IMR-90 (cell line): ENCODE measurements around the gene FBXL14. TPM values are rescaled to one million over a fixed set of nuclear protein-coding genes. Genes with fewer than 3 reads are reported as not detected.

ENCODE experiments used
- ATAC-seq: fragments of 200-7000 bp; cut with Tn5 transposase; 2 replicates; pipeline ENCODE4 v1.9.1; 2020; ENCODE audit warnings: low read depth, mild to moderate bottlenecking, moderate library complexity
- BruUV-seq: library from RNA; stranded (reverse); fragments of 400-500 nt; replicated peaks from 2 replicates; lab custom pipeline; 2021; lab: Mats Ljungman, UMichigan
- CTCF ChIA-PET: fragments of 300-600 bp; formaldehyde crosslinking; extraction: SDS; loops from one replicate; lab custom pipeline; 2021; ENCODE audit warnings: antibody characterized with exemption; lab: Yijun Ruan, JAX
- POLR2A ChIA-PET: fragments of 300-600 bp; sonication (Branson Sonifier 250); formaldehyde crosslinking; loops from one replicate; lab custom pipeline; 2022; ENCODE audit warnings: antibody characterized with exemption; ENCODE audit not compliant: unreplicated experiment; lab: Charles Lee
- DNase-seq: peaks from one replicate; pipeline ENCODE4 v3.0.0; 2013
- H2AFZ ChIP-seq: replicated peaks from 2 replicates; pipeline ENCODE3; 2013; ENCODE audit warnings: low read length, mild to moderate bottlenecking; ENCODE audit not compliant: poor library complexity
- H2AK5ac ChIP-seq: 2 replicates; pipeline ENCODE4 v1.6.1; 2013; ENCODE audit warnings: low read depth, low read length, inconsistent platforms
- H2AK9ac ChIP-seq: replicated peaks from 2 replicates; pipeline ENCODE3; 2013; ENCODE audit warnings: mild to moderate bottlenecking, low read depth, low read length, moderate library complexity; ENCODE audit not compliant: poor library complexity
- H2BK120ac ChIP-seq: 2 replicates; pipeline ENCODE4 v1.6.1; 2013; ENCODE audit warnings: low read depth, low read length, inconsistent platforms
- H2BK15ac ChIP-seq: 3 replicates; pipeline ENCODE4 v1.6.1; 2013; ENCODE audit warnings: low read depth, low read length, inconsistent platforms
- H2BK20ac ChIP-seq: 2 replicates; pipeline ENCODE4 v1.6.1; 2013; ENCODE audit warnings: low read depth, mild to moderate bottlenecking, inconsistent platforms, low read length, moderate library complexity
- H2BK5ac ChIP-seq: 2 replicates; pipeline ENCODE4 v1.6.1; 2013; ENCODE audit warnings: mild to moderate bottlenecking, low read depth, low read length, inconsistent platforms; ENCODE audit not compliant: poor library complexity, severe bottlenecking
- H3K14ac ChIP-seq: replicated peaks from 2 replicates; pipeline ENCODE4 v1.6.1; 2013; ENCODE audit warnings: low read depth, low read length, inconsistent platforms
- H3K18ac ChIP-seq: 2 replicates; pipeline ENCODE4 v1.6.1; 2013; ENCODE audit warnings: low read depth, low read length, control low read depth
- H3K23ac ChIP-seq: 2 replicates; pipeline ENCODE4 v1.6.1; 2013; ENCODE audit warnings: low read depth, low read length, inconsistent platforms
- H3K27ac ChIP-seq: 2 replicates; pipeline ENCODE4 v1.5.1; 2013; ENCODE audit warnings: mild to moderate bottlenecking, control low read depth, low read length; ENCODE audit not compliant: insufficient read depth
- H3K27me3 ChIP-seq: 2 replicates; pipeline ENCODE4 v1.6.1; 2013; ENCODE audit warnings: low read length; ENCODE audit not compliant: control insufficient read depth, insufficient read depth
- H3K36me3 ChIP-seq: 2 replicates; pipeline ENCODE4 v1.6.1; 2013; ENCODE audit warnings: low read length, mixed read lengths; ENCODE audit not compliant: control insufficient read depth, insufficient read depth
- H3K4ac ChIP-seq: 2 replicates; pipeline ENCODE4 v1.6.1; 2013; ENCODE audit warnings: low read depth, low read length, inconsistent platforms
- H3K4me1 ChIP-seq: 2 replicates; pipeline ENCODE4 v1.6.1; 2013; ENCODE audit warnings: low read length, mixed read lengths; ENCODE audit not compliant: control insufficient read depth, insufficient read depth
- H3K4me2 ChIP-seq: 2 replicates; pipeline ENCODE4 v1.6.1; 2013; ENCODE audit warnings: low read depth, mild to moderate bottlenecking, control low read depth, low read length, moderate library complexity
- H3K4me3 ChIP-seq: 2 replicates; pipeline ENCODE4 v1.5.1; 2013; ENCODE audit warnings: low read depth, mild to moderate bottlenecking, control low read depth, low read length, moderate library complexity; ENCODE audit not compliant: insufficient read depth
- H3K56ac ChIP-seq: 2 replicates; pipeline ENCODE4 v1.6.1; 2013; ENCODE audit warnings: low read length, inconsistent platforms; ENCODE audit not compliant: insufficient read depth; ENCODE audit errors: extremely low read depth
- H3K79me1 ChIP-seq, 2 experiments: 2 replicates each; pipeline ENCODE4 v1.6.1; 2013; ENCODE audit warnings: low read length in 2 of 2, inconsistent platforms in 1 of 2, low read depth in 1 of 2
- H3K9ac ChIP-seq: 2 replicates; pipeline ENCODE4 v1.6.1; 2013; ENCODE audit warnings: low read depth, low read length, control low read depth
- H3K9me1 ChIP-seq: 2 replicates; pipeline ENCODE4 v1.6.1; 2013; ENCODE audit warnings: low read length, inconsistent platforms; ENCODE audit not compliant: insufficient read depth
- H3K9me3 ChIP-seq: 2 replicates; pipeline ENCODE4 v1.6.1; 2013; ENCODE audit warnings: low read length; ENCODE audit not compliant: control insufficient read depth, insufficient read depth
- H4K20me1 ChIP-seq: 2 replicates; pipeline ENCODE4 v1.6.1; 2013; ENCODE audit warnings: low read length, inconsistent platforms; ENCODE audit not compliant: insufficient read depth
- H4K5ac ChIP-seq: 2 replicates; pipeline ENCODE4 v1.6.1; 2013; ENCODE audit warnings: mild to moderate bottlenecking, low read depth, low read length, control low read depth
- H4K8ac ChIP-seq, 2 experiments: 2 replicates each; pipeline ENCODE4 v1.6.1; 2013; ENCODE audit warnings: low read depth in 2 of 2, low read length in 2 of 2, control low read depth in 1 of 2, inconsistent platforms in 1 of 2
- H4K91ac ChIP-seq: 2 replicates; pipeline ENCODE4 v1.6.1; 2013; ENCODE audit warnings: low read depth, low read length, inconsistent platforms; ENCODE audit not compliant: insufficient read depth
- CEBPB ChIP-seq: IDR thresholded peaks from 2 replicates; pipeline ENCODE4 v1.6.1; 2012; ENCODE audit warnings: low read depth, low read length, improper control_type of control experiment
- MXI1 ChIP-seq: IDR thresholded peaks from 2 replicates; pipeline ENCODE4 v1.6.1; 2012; ENCODE audit warnings: low read depth, mild to moderate bottlenecking, low read length, moderate library complexity, borderline replicate concordance
- SMC3 ChIP-seq: fragments of 150-350 bp; IDR thresholded peaks from 2 replicates; pipeline ENCODE4 v1.6.1; 2016; ENCODE audit warnings: low read depth, mild to moderate bottlenecking, antibody characterized with exemption, low read length, moderate library complexity
- WGBS, 2 experiments: methylation state at CpG; one replicate each; pipeline versions ENCODE4 v1.1.5 to v1.1.7; 2013; ENCODE audit warnings: missing lambda C conversion rate in 2 of 2; ENCODE audit not compliant: insufficient read length in 1 of 2; ENCODE audit errors: extremely low coverage in 2 of 2; 5-methylcytosine and 5-hydroxymethylcytosine counted together
- dilution Hi-C: fragments of 300-500 bp; cut with HindIII; formaldehyde crosslinking; loops from one replicate; pipeline ENCODE4 v1.14.3; 2018; ENCODE audit warnings: low sequenced_read_pairs; ENCODE audit not compliant: unreplicated experiment
- in situ Hi-C: fragments of 300-500 bp; cut with MboI; formaldehyde crosslinking; loops from 3 replicates; pipeline ENCODE4 v1.14.3; 2019; ENCODE audit warnings: low sequenced_read_pairs, inconsistent platforms, mixed read lengths
- intact Hi-C: fragments of 100-400 bp; cut with micrococcal nuclease; formaldehyde crosslinking; loops from 2 replicates; pipeline ENCODE4 v1.10.0; 2022
- polyA plus RNA-seq, 3 experiments: library from polyadenylated mRNA; depleted of rRNA; stranded (reverse); fragments of >200 nt; gene quantifications; 2 replicates each; pipeline ENCODE4 v1.2.3, GENCODE V29; 2012; ENCODE audit warnings: low replicate concordance in 1 of 3
- total RNA-seq: library from RNA; depleted of rRNA; stranded (reverse); fragments of >200 nt; gene quantifications from 2 replicates; pipeline ENCODE4 v1.2.3, GENCODE V29; 2012

The FBXL14 gene
- total and polyA plus RNA-seq, 2 of the 4 experiments (the other 2 are of a cell fraction): 4.7 to 7.3 TPM

DNA sequence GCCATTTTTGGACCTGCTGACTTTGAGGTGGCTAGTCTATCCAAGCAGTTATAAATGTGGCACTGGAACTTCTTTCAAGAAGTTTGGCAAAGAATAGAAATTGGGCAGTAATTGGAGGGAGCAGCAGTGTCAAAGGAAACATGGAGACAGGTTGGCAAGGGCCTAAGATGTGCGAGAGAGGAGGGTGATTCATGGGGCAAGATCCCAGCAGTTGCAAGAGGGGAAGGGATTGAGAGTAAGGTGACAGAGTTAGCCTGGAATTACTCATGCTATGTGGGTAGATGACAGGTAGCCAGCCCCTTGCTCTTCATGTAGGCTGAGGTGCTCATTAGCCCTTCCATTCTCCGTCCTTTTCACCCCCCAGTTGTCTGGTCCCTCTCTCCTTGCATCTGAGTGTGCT, 42.2 kb downstream of the FBXL14 start:
- H3K23ac ChIP-seq: peak overlapping the region; percentile 51; the same call in 1 of the 2 replicates
- peak overlapping the region; percentile 72 for H4K91ac ChIP-seq
- H3K79me1 ChIP-seq: peaks cover 25 to 83% of the 10 kb centered on the region in 2 experiments
- no peak overlapping the region for H2AFZ ChIP-seq
- 0 out of 2 replicates have a peak, but pooled peaks have one; percentile 12 for TF ChIP-seq CEBPB
- TF ChIP-seq SMC3: no peak
- TF ChIP-seq MXI1: no peak
- BruUV-seq: no TSS peak
- H4K5ac ChIP-seq: peak overlapping the region; percentile 79; the same call in 1 of the 2 replicates
- dilution Hi-C loops (loop anchor here (25.0 kb wide), 1 partner anchor 440 kb away; no protein-coding TSS in a partner anchor), intact Hi-C loops (no loop called here), in situ Hi-C loops (no loop called here)
- H3K9ac ChIP-seq: no peak overlapping the region
- no peaks in the 10 kb centered on the region for H3K36me3 ChIP-seq
- H3K18ac ChIP-seq: peak overlapping the region; percentile 90
- WGBS, 2 experiments: 100% methylated on average over 1 of the region's 2 CpGs; no CpG with 5 or more reads in 1 of the 2 experiments
- H3K4ac ChIP-seq: peak overlapping the region; percentile 88
- H3K9me1 ChIP-seq: peaks cover 28% of the 10 kb centered on the region
- no peak overlapping the region for H3K4me3 ChIP-seq
- H2BK5ac ChIP-seq: peak overlapping the region; percentile 58
- H3K9me3 ChIP-seq: no peaks in the 10 kb centered on the region
- no peak for DNase-seq
- CTCF ChIA-PET: no interaction called here
- peak overlapping the region; percentile 90 for H2AK5ac ChIP-seq
- H2BK20ac ChIP-seq: peak overlapping the region; percentile 70
- H4K8ac ChIP-seq: peak overlapping the region in 1 of 2 experiments; percentile 48; a peak in 2 of 4 replicates
- peak overlapping the region; percentile 79 for H2BK120ac ChIP-seq
- peak overlapping the region; percentile 31 for H3K4me2 ChIP-seq
- peak overlapping the region; percentile 83 for H3K14ac ChIP-seq
- H3K56ac ChIP-seq: no peak overlapping the region
- POLR2A ChIA-PET: no interaction called here
- peaks cover 60% of the 10 kb centered on the region for H4K20me1 ChIP-seq
- peaks cover 26% of the 10 kb centered on the region for H3K4me1 ChIP-seq
- no peak overlapping the region for H2AK9ac ChIP-seq
- no peaks in the 10 kb centered on the region for H3K27me3 ChIP-seq
- H3K27ac ChIP-seq: peak overlapping the region; percentile 93; the same call in 1 of the 2 replicates
- H2BK15ac ChIP-seq: peak overlapping the region; percentile 39; the same call in 1 of the 3 replicates
- peak; percentile 5; the same call in 1 of the 2 replicates for ATAC-seq
